ENCODE data around the gene DIRAS1.
"Not testable (repeated sequence)": the region's sequence is repeated elsewhere in the genome, so short reads cannot be mapped to it uniquely, and the experiment has no call there.

The DIRAS1 gene

DNA sequence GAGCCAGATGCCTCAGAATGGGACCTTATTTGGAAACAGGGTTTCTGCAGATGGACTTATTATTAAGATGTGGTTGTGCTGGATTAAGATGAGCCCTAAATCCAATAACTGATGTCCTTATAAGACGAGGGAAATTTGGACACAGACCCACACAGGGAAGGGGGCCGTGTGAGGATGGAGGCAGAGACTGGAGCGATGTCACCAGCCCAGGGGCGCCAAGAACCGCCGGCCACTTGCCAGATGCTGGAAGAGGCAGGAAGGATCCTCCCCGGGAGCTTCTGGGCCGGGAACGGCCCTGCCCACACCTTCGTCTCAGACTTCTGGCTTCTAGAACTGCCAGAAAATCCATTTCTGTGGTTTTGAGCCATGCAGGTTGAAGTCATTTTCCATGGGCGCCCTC, 45.3 kb downstream of the DIRAS1 start:
- Histone ChIP-seq H3K9me3 (ENCODE audit: insufficient read depth, low read length) (no peaks in the 10 kb centered on the region), H3F3A (ENCODE audit: insufficient read depth) (no peaks in the 10 kb centered on the region; the same call in 1 of the 2 replicates), H3K4me2 (ENCODE audit: low read depth, low read length, poor library complexity, severe bottlenecking) (no peak overlapping the region), H3K27me3 (ENCODE audit: low read length) (no peaks in the 10 kb centered on the region), H3K9ac (ENCODE audit: low read length) (no peak overlapping the region), H3K27ac (ENCODE audit: low read depth, low read length) (no peak overlapping the region), H3K36me3 (ENCODE audit: low read length) (no peaks in the 10 kb centered on the region), H4K20me1 (ENCODE audit: low read depth, low read length) (no peaks in the 10 kb centered on the region), H3K4me3 (ENCODE audit: insufficient read depth, low read length, poor library complexity, severe bottlenecking) (no peak overlapping the region), H2AFZ (ENCODE audit: low read depth, low read length, severe bottlenecking) (no peak overlapping the region), H3K79me2 (ENCODE audit: insufficient read depth, low read length) (no peaks in the 10 kb centered on the region), H3K9me2 (replicated peaks; ENCODE audit: insufficient read depth, low read length) (no peaks in the 10 kb centered on the region)
- TF ChIP-seq, protein P1, sequence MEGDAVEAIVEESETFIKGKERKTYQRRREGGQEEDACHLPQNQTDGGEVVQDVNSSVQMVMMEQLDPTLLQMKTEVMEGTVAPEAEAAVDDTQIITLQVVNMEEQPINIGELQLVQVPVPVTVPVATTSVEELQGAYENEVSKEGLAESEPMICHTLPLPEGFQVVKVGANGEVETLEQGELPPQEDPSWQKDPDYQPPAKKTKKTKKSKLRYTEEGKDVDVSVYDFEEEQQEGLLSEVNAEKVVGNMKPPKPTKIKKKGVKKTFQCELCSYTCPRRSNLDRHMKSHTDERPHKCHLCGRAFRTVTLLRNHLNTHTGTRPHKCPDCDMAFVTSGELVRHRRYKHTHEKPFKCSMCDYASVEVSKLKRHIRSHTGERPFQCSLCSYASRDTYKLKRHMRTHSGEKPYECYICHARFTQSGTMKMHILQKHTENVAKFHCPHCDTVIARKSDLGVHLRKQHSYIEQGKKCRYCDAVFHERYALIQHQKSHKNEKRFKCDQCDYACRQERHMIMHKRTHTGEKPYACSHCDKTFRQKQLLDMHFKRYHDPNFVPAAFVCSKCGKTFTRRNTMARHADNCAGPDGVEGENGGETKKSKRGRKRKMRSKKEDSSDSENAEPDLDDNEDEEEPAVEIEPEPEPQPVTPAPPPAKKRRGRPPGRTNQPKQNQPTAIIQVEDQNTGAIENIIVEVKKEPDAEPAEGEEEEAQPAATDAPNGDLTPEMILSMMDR (IDR thresholded peaks at IDR 0.05; ENCODE audit: insufficient read depth, low read length, poor library complexity, severe bottlenecking) = no peak
- TF ChIP-seq EZH2phosphoT487 (conservative IDR thresholded peaks at IDR 0.05; ENCODE audit: low read length) = no peak

DNA sequence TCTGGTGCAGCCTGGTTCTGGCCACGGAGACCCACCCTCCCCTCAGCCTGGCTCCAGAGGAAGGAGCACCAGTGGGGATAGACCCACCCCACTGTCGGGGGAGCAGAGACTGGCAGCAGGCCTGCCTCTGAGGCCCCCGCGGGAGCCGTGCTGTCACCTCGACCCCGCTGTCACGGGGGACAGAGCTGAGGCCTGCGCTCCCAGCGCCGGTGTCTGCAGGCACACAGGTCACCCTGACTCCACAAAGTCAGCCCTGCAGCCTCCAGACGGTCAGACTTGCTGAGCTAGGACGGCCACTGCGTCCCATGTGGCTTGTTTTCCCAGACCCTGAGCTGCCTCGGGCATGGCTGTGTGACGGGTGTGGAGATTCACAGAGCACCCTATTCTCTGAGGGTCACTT, 51.0 kb downstream of the DIRAS1 start:
- no peaks in the 10 kb centered on the region for H3K27me3 ChIP-seq (ENCODE audit: low read length)
- no peaks in the 10 kb centered on the region for H3K79me2 ChIP-seq (ENCODE audit: insufficient read depth, low read length)
- H3K9ac ChIP-seq (ENCODE audit: low read length) = no peak overlapping the region
- no peak for TF ChIP-seq EZH2phosphoT487 (conservative IDR thresholded peaks at IDR 0.05; ENCODE audit: low read length)
- TF ChIP-seq, protein P1 (IDR thresholded peaks at IDR 0.05; ENCODE audit: insufficient read depth, low read length, poor library complexity, severe bottlenecking) = no peak
- H3K27ac ChIP-seq (ENCODE audit: low read depth, low read length) = no peak overlapping the region
- H3K36me3 ChIP-seq (ENCODE audit: low read length) = no peaks in the 10 kb centered on the region
- no peaks in the 10 kb centered on the region for H3K9me2 ChIP-seq (replicated peaks; ENCODE audit: insufficient read depth, low read length)
- no peak overlapping the region for H2AFZ ChIP-seq (ENCODE audit: low read depth, low read length, severe bottlenecking)
- no peak overlapping the region for H3K4me3 ChIP-seq (ENCODE audit: insufficient read depth, low read length, poor library complexity, severe bottlenecking)
- H3K9me3 ChIP-seq (ENCODE audit: insufficient read depth, low read length) = no peaks in the 10 kb centered on the region
- no peaks in the 10 kb centered on the region for H4K20me1 ChIP-seq (ENCODE audit: low read depth, low read length)
- no peak overlapping the region for H3K4me2 ChIP-seq (ENCODE audit: low read depth, low read length, poor library complexity, severe bottlenecking)
- H3F3A ChIP-seq (ENCODE audit: insufficient read depth) = no peaks in the 10 kb centered on the region

DNA sequence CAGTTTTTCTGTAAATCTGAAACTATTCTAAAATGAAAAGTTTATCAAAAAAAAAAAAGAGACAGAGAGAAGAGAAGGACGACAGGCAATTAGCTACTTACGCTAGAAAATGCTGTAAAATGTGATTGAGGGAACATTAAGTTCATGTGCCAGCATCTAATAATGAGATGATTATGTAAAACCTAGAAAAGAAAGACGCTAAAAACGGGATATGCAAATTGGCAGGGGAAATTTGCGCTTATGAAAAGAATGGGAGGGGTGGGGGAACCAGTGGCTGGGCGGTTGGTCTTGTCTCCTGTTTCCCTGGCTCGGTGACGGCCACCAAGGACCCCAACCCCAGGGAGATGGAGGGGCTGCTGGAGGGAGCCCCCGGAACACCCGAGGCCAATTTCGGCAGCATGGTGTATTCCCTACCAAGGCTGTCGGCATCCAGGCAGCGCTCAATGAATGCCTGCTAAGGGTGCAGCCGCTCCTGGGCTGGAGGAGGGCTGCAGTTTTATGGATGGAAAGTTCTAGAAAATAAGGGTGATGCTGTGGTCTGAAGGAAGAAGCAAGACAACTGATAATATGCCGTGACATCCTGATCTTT, 52.9 kb downstream of the DIRAS1 start:
- Histone ChIP-seq H3K27ac (ENCODE audit: low read depth, low read length) (no peak overlapping the region), H3K4me2 (ENCODE audit: low read depth, low read length, poor library complexity, severe bottlenecking) (peak overlapping the region; percentile 29), H3K4me3 (ENCODE audit: insufficient read depth, low read length, poor library complexity, severe bottlenecking) (no peak overlapping the region), H2AFZ (ENCODE audit: low read depth, low read length, severe bottlenecking) (no peak overlapping the region), H3K9me3 (ENCODE audit: insufficient read depth, low read length) (no peaks in the 10 kb centered on the region), H3K36me3 (ENCODE audit: low read length) (no peaks in the 10 kb centered on the region), H3K27me3 (ENCODE audit: low read length) (no peaks in the 10 kb centered on the region), H3F3A (ENCODE audit: insufficient read depth) (peaks cover 5% of the 10 kb centered on the region), H3K79me2 (ENCODE audit: insufficient read depth, low read length) (no peaks in the 10 kb centered on the region), H3K9ac (ENCODE audit: low read length) (no peak overlapping the region), H3K9me2 (replicated peaks; ENCODE audit: insufficient read depth, low read length) (no peaks in the 10 kb centered on the region), H4K20me1 (ENCODE audit: low read depth, low read length) (no peaks in the 10 kb centered on the region)
- TF ChIP-seq EZH2phosphoT487 (conservative IDR thresholded peaks at IDR 0.05; ENCODE audit: low read length) = no peak
- TF ChIP-seq, protein P1 (IDR thresholded peaks at IDR 0.05; ENCODE audit: insufficient read depth, low read length, poor library complexity, severe bottlenecking) = no peak

DNA sequence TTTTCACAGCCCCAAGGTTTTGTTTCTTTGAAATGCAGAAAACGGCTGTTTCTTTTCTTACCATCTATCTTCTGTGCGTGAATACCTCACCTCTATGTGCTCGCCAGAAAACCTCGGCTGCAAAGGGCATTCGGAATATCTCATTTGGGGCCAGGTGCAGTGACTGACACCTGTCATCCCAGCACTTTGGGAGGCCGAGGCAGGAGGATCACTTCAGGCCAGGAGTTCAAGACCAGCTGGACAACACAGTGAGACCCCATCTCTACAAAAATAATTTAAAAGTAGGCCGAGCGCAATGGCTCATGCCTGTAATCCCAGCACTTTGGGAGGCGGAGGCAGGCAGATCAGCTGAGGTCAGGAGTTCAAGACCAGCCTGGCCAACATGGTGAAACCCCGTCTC, 53.8 kb downstream of the DIRAS1 start:
- H3K9me2 ChIP-seq (replicated peaks; ENCODE audit: insufficient read depth, low read length); H3K4me3 ChIP-seq (ENCODE audit: insufficient read depth, low read length, poor library complexity, severe bottlenecking); H3K4me2 ChIP-seq (ENCODE audit: low read depth, low read length, poor library complexity, severe bottlenecking); H3K27ac ChIP-seq (ENCODE audit: low read depth, low read length); H3K27me3 ChIP-seq (ENCODE audit: low read length); H3K9ac ChIP-seq (ENCODE audit: low read length); H3K9me3 ChIP-seq (ENCODE audit: insufficient read depth, low read length); H4K20me1 ChIP-seq (ENCODE audit: low read depth, low read length); H3F3A ChIP-seq (ENCODE audit: insufficient read depth); H3K79me2 ChIP-seq (ENCODE audit: insufficient read depth, low read length); H3K36me3 ChIP-seq (ENCODE audit: low read length); H2AFZ ChIP-seq (ENCODE audit: low read depth, low read length, severe bottlenecking): not testable (repeated sequence)
